ENCODE results near the gene AACS. TPM values are rescaled to one million over a fixed set of nuclear protein-coding genes. Genes with fewer than 3 reads are reported as not detected.

Gene AACS
- total and polyA plus RNA-seq, 10 donors = 5.1 to 18.9 (median 11.4) TPM

DNA sequence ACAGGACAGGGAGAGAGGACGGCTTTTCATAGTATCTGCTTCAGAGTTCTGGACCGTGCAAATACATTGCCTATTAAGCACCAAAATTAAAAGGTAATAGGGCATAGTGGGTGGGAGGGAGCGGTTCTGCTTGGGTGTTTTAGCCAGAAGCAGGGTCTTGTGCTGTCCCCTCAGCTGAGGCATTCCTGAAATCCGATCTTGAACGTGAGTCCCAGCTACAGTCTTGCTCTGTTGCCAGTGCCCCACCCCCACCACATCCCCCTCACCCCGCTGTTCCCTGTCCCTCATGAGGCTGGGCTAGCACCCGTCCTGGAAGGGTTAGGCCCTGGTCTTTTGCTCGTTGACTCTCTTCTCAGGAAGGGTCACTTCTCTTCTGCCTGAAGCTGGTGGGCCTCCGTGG is 48.6 kb downstream of the AACS start:
- intact Hi-C loops (cut with DNase I; ENCODE audit: low total_unique reads) = no loop called here
- Histone ChIP-seq H3K27ac (no peak overlapping the region), H3K27me3 (replicated peaks in 1 of 7) (no peaks in the 10 kb centered on the region), H3K9me3 (no peaks in the 10 kb centered on the region), H3K4me3 (no peak overlapping the region), H3K36me3 (peaks cover 0 to 99% (median 18%) of the 10 kb centered on the region in 6 donors), H3K4me1 (no peaks in the 10 kb centered on the region)
- DNase-seq = no peak
- WGBS, 5 donors = 81 to 92% (median 90%) methylated on average over 8 to 9 of the region's 9 CpGs
- TF ChIP-seq POLR2A (IDR thresholded peaks at IDR 0.05) (no peak), POLR2AphosphoS5 (IDR thresholded peaks at IDR 0.05) (no peak)
- TF ChIP-seq, protein P1, sequence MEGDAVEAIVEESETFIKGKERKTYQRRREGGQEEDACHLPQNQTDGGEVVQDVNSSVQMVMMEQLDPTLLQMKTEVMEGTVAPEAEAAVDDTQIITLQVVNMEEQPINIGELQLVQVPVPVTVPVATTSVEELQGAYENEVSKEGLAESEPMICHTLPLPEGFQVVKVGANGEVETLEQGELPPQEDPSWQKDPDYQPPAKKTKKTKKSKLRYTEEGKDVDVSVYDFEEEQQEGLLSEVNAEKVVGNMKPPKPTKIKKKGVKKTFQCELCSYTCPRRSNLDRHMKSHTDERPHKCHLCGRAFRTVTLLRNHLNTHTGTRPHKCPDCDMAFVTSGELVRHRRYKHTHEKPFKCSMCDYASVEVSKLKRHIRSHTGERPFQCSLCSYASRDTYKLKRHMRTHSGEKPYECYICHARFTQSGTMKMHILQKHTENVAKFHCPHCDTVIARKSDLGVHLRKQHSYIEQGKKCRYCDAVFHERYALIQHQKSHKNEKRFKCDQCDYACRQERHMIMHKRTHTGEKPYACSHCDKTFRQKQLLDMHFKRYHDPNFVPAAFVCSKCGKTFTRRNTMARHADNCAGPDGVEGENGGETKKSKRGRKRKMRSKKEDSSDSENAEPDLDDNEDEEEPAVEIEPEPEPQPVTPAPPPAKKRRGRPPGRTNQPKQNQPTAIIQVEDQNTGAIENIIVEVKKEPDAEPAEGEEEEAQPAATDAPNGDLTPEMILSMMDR (IDR thresholded peaks at IDR 0.05 in 8 of 11, conservative IDR thresholded peaks at IDR 0.05 in 3 of 11) = no peak

DNA sequence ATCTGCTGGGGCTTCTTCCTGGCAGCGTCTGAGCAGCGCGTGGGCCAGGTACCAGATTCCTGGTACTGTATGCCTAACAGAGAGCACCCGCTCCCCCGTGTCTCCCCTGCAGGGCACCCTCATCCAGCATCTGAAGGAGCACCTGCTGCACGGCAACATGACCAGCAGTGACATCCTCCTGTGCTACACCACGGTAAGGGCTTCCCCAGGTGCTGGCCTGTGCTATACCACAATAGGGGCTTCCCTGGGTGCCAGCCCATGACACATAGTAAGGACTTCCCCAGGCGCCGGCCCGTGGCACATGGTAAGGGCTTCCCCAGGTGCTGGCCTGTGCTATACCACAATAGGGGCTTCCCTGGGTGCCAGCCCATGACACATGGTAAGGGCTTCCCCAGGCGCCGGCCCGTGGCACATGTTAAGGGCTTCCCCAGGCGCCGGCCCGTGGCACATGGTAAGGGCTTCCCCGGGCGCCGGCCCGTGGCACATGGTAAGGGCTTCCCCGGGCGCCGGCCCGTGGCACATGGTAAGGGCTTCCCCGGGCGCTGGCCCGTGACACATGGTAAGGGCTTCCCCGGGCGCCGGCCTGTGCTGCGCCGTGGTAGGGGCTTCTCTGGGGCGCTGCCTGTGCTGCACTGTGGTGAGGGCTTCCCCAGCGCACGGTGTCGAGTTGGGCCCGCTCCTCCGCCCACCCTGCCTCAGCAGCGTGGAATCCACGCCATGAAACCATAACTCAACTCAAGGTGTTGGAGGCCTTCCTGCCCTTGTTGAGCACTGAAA is 49.3 kb downstream of the AACS start:
- intact Hi-C loops (cut with DNase I; ENCODE audit: low total_unique reads) = no loop called here
- no peak overlapping the region for H3K27ac ChIP-seq
- TF ChIP-seq, protein P1 (IDR thresholded peaks at IDR 0.05 in 8 of 11, conservative IDR thresholded peaks at IDR 0.05 in 3 of 11) = no peak
- TF ChIP-seq POLR2AphosphoS5 (IDR thresholded peaks at IDR 0.05) (no peak), POLR2A (IDR thresholded peaks at IDR 0.05) (no peak)
- WGBS, 5 donors = 75 to 94% (median 90%) methylated on average over 8 to 40 of the region's 40 CpGs
- H3K9me3 ChIP-seq = no peaks in the 10 kb centered on the region
- no peaks in the 10 kb centered on the region for H3K27me3 ChIP-seq (replicated peaks in 1 of 7)
- peaks cover 0 to 99% (median 17%) of the 10 kb centered on the region in 6 donors for H3K36me3 ChIP-seq
- H3K4me1 ChIP-seq = no peaks in the 10 kb centered on the region
- H3K4me3 ChIP-seq = no peak overlapping the region
- DNase-seq = no peak

DNA sequence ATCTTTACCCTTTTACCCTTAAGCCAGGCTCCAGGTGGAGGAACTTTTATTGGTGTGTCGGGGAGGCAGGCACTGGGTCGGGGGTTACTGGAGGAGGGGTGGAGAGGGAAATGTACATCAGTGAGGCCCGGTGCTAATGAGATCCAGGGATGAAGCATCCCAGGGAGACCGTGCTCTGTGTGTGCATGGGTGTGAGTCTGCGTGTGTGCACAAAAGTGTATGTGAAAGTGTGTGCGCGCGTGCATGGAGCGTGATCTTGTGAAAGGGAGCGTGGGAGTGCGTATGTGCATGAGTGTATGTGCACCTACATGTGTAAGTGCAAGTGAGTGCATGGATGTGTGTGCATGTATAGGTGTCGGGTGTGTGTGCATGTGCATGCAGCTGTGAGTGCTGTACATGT is 55.3 kb downstream of the AACS start:
- intact Hi-C loops (cut with DNase I; ENCODE audit: low total_unique reads) = no loop called here
- no peak overlapping the region for H3K27ac ChIP-seq
- no peaks in the 10 kb centered on the region for H3K9me3 ChIP-seq
- DNase-seq = no peak
- peaks cover 0 to 67% (median 15%) of the 10 kb centered on the region in 6 donors for H3K36me3 ChIP-seq
- no peaks in the 10 kb centered on the region for H3K27me3 ChIP-seq (replicated peaks in 1 of 7)
- H3K4me3 ChIP-seq = no peak overlapping the region
- WGBS, 5 donors = 96 to 97% (median 96%) methylated on average over 12 of the region's 12 CpGs
- no peaks in the 10 kb centered on the region for H3K4me1 ChIP-seq
- TF ChIP-seq, protein P1 (IDR thresholded peaks at IDR 0.05 in 8 of 11, conservative IDR thresholded peaks at IDR 0.05 in 3 of 11) = no peak
- TF ChIP-seq POLR2A (IDR thresholded peaks at IDR 0.05) (no peak), POLR2AphosphoS5 (IDR thresholded peaks at IDR 0.05) (no peak)

DNA sequence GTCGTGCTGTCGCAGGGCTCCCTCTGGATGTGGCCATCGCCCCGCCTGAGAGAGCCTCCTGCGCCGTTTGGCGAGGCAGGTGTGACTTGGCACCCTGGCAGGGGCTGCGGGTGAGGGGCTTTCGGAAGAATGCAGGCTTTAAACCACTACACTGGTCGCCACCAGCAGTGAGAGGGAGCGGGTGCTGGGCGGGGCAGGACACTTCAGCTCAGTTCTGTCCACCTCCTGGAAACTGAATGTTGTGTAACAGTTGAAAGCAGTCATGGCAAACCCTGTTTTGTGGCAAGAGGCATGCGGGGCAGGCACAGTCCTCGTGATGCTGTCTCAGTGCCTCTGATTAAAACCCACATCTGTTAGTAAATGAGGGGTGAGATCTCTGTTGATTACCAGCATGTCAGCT is 55.9 kb downstream of the AACS start:
- no peaks in the 10 kb centered on the region for H3K27me3 ChIP-seq (replicated peaks in 1 of 7)
- H3K36me3 ChIP-seq = peaks cover 0 to 67% (median 13%) of the 10 kb centered on the region in 6 donors
- H3K4me1 ChIP-seq = no peaks in the 10 kb centered on the region
- H3K9me3 ChIP-seq = no peaks in the 10 kb centered on the region
- DNase-seq = no peak
- no peak overlapping the region for H3K4me3 ChIP-seq
- TF ChIP-seq POLR2A (IDR thresholded peaks at IDR 0.05) (no peak), POLR2AphosphoS5 (IDR thresholded peaks at IDR 0.05) (no peak)
- TF ChIP-seq, protein P1 (IDR thresholded peaks at IDR 0.05 in 8 of 11, conservative IDR thresholded peaks at IDR 0.05 in 3 of 11) = no peak
- 87 to 97% (median 94%) methylated on average over 12 to 14 of the region's 14 CpGs for WGBS, 5 donors
- intact Hi-C loops (cut with DNase I; ENCODE audit: low total_unique reads) = no loop called here
- H3K27ac ChIP-seq = no peak overlapping the region

All from spleen (tissue), 11 donors.